Rectal smooth muscle tissue (tissue), 1 donor: ENCODE measurements around the gene RBPJL.

Experiments used
- H3K27ac ChIP-seq: one replicate; pipeline ENCODE4 v1.7.0; 2013; ENCODE audit warnings: low read depth, low read length, inconsistent platforms
- H3K27me3 ChIP-seq: one replicate; pipeline ENCODE4 v1.7.0; 2013; ENCODE audit warnings: low read length; ENCODE audit not compliant: control insufficient read depth, insufficient read depth
- H3K36me3 ChIP-seq: one replicate; pipeline ENCODE4 v1.7.0; 2013; ENCODE audit warnings: low read length; ENCODE audit not compliant: control insufficient read depth, insufficient read depth
- H3K4me1 ChIP-seq: one replicate; pipeline ENCODE4 v1.7.0; 2013; ENCODE audit warnings: low read length; ENCODE audit not compliant: control insufficient read depth, insufficient read depth
- H3K4me3 ChIP-seq: one replicate; pipeline ENCODE4 v1.7.0; 2013; ENCODE audit warnings: low read length
- H3K9ac ChIP-seq: one replicate; pipeline ENCODE4 v1.7.0; 2013; ENCODE audit warnings: low read length

The RBPJL gene

GRCh38 chr20:45312241-45312640 lies 5.6 kb downstream of the RBPJL start:
- H3K4me3 ChIP-seq: no peak overlapping the region
- peaks cover 9% of the 10 kb centered on the region for H3K27me3 ChIP-seq
- no peak overlapping the region for H3K27ac ChIP-seq
- H3K9ac ChIP-seq: no peak overlapping the region
- no peaks in the 10 kb centered on the region for H3K36me3 ChIP-seq
- H3K4me1 ChIP-seq: no peaks in the 10 kb centered on the region

- Histone ChIP-seq H3K36me3 (no peaks in the 10 kb centered on the region), H3K4me3 (no peak overlapping the region), H3K9ac (no peak overlapping the region), H3K4me1 (no peaks in the 10 kb centered on the region), H3K27ac (no peak overlapping the region), H3K27me3 (peaks cover 9% of the 10 kb centered on the region)
These were observed 6.5 kb downstream of the RBPJL start for GRCh38 chr20:45313065-45313695.

- Histone ChIP-seq H3K4me3 (no peak overlapping the region), H3K27me3 (peaks cover 9% of the 10 kb centered on the region), H3K4me1 (no peaks in the 10 kb centered on the region), H3K36me3 (no peaks in the 10 kb centered on the region), H3K27ac (no peak overlapping the region), H3K9ac (no peak overlapping the region)
These were observed 7.3 kb downstream of the RBPJL start for GRCh38 chr20:45313943-45314342.

GRCh38 chr20:45315672-45316071 lies 9.0 kb downstream of the RBPJL start:
- H3K4me1 ChIP-seq: no peaks in the 10 kb centered on the region
- H3K36me3 ChIP-seq: no peaks in the 10 kb centered on the region
- peaks cover 9% of the 10 kb centered on the region for H3K27me3 ChIP-seq
- no peak overlapping the region for H3K9ac ChIP-seq
- H3K27ac ChIP-seq: no peak overlapping the region
- H3K4me3 ChIP-seq: no peak overlapping the region

- Histone ChIP-seq H3K4me3 (no peak overlapping the region), H3K27ac (no peak overlapping the region), H3K9ac (no peak overlapping the region), H3K4me1 (no peaks in the 10 kb centered on the region), H3K27me3 (peaks cover 7% of the 10 kb centered on the region), H3K36me3 (no peaks in the 10 kb centered on the region)
These were observed 9.8 kb downstream of the RBPJL start for GRCh38 chr20:45316150-45317080.

- H3K27ac ChIP-seq: no peak overlapping the region
- no peaks in the 10 kb centered on the region for H3K36me3 ChIP-seq
- H3K4me3 ChIP-seq: no peak overlapping the region
- H3K27me3 ChIP-seq: peaks cover 6% of the 10 kb centered on the region
- H3K9ac ChIP-seq: no peak overlapping the region
- H3K4me1 ChIP-seq: no peaks in the 10 kb centered on the region
These were observed 11.2 kb downstream of the RBPJL start for GRCh38 chr20:45317826-45318225.

- no peaks in the 10 kb centered on the region for H3K36me3 ChIP-seq
- H3K4me1 ChIP-seq: no peaks in the 10 kb centered on the region
- H3K9ac ChIP-seq: no peak overlapping the region
- H3K4me3 ChIP-seq: no peak overlapping the region
- no peak overlapping the region for H3K27ac ChIP-seq
- H3K27me3 ChIP-seq: peaks cover 3% of the 10 kb centered on the region
These were observed 11.8 kb downstream of the RBPJL start for GRCh38 chr20:45318386-45318939.

- H3K9ac ChIP-seq: no peak overlapping the region
- no peak overlapping the region for H3K4me3 ChIP-seq
- H3K4me1 ChIP-seq: no peaks in the 10 kb centered on the region
- no peaks in the 10 kb centered on the region for H3K36me3 ChIP-seq
- peaks cover 3% of the 10 kb centered on the region for H3K27me3 ChIP-seq
- H3K27ac ChIP-seq: no peak overlapping the region
These were observed 12.3 kb downstream of the RBPJL start for GRCh38 chr20:45318948-45319347.

GRCh38 chr20:45320948-45321595 lies 14.4 kb downstream of the RBPJL start:
- no peak overlapping the region for H3K4me3 ChIP-seq
- no peak overlapping the region for H3K9ac ChIP-seq
- no peaks in the 10 kb centered on the region for H3K4me1 ChIP-seq
- H3K27me3 ChIP-seq: peaks cover 2% of the 10 kb centered on the region
- no peaks in the 10 kb centered on the region for H3K36me3 ChIP-seq
- no peak overlapping the region for H3K27ac ChIP-seq

- H3K9ac ChIP-seq: no peak overlapping the region
- H3K27ac ChIP-seq: no peak overlapping the region
These were observed 16.3 kb downstream of the RBPJL start for GRCh38 chr20:45322952-45323383.

GRCh38 chr20:45323731-45324130 lies 17.1 kb downstream of the RBPJL start:
- no peaks in the 10 kb centered on the region for H3K4me1 ChIP-seq
- no peak overlapping the region for H3K4me3 ChIP-seq
- no peak overlapping the region for H3K27ac ChIP-seq
- H3K9ac ChIP-seq: no peak overlapping the region
- H3K27me3 ChIP-seq: no peaks in the 10 kb centered on the region
- peaks cover 16% of the 10 kb centered on the region for H3K36me3 ChIP-seq

More at GRCh38 chr20:45322952-45323383, 16.3 kb downstream of the RBPJL start:
- Histone ChIP-seq H3K4me1 (no peaks in the 10 kb centered on the region), H3K4me3 (no peak overlapping the region), H3K36me3 (peaks cover 9% of the 10 kb centered on the region), H3K27me3 (no peaks in the 10 kb centered on the region)

GRCh38 chr20:45325371-45325770 lies 18.7 kb downstream of the RBPJL start:
- H3K4me3 ChIP-seq: no peak overlapping the region
- no peaks in the 10 kb centered on the region for H3K4me1 ChIP-seq
- no peak overlapping the region for H3K9ac ChIP-seq
- H3K27ac ChIP-seq: no peak overlapping the region
- no peaks in the 10 kb centered on the region for H3K27me3 ChIP-seq
- H3K36me3 ChIP-seq: peaks cover 28% of the 10 kb centered on the region
